Retinal pigment epithelial cell (primary cell): ENCODE results near the gene PCDH12.

Experiments used
- DNase-seq: peaks from one replicate; pipeline ENCODE4 v3.0.0-alpha.2; 2010; ENCODE audit warnings: low read depth
- H3K4me3 ChIP-seq: 2 replicates; pipeline ENCODE4 v1.5.1; 2011; ENCODE audit warnings: mild to moderate bottlenecking, low read length, control low read depth, moderate library complexity
- TF ChIP-seq, protein P1 (sequence below): conservative IDR thresholded peaks from 2 replicates; pipeline ENCODE4 v1.5.1; 2011; ENCODE audit warnings: low read depth, low read length, control low read depth, inconsistent platforms

The PCDH12 gene

GRCh38 chr5:141949511-141949910, 8.5 kb downstream of the PCDH12 start:
- H3K4me3 ChIP-seq: no peak overlapping the region
- no peak for DNase-seq
- TF ChIP-seq, protein P1, sequence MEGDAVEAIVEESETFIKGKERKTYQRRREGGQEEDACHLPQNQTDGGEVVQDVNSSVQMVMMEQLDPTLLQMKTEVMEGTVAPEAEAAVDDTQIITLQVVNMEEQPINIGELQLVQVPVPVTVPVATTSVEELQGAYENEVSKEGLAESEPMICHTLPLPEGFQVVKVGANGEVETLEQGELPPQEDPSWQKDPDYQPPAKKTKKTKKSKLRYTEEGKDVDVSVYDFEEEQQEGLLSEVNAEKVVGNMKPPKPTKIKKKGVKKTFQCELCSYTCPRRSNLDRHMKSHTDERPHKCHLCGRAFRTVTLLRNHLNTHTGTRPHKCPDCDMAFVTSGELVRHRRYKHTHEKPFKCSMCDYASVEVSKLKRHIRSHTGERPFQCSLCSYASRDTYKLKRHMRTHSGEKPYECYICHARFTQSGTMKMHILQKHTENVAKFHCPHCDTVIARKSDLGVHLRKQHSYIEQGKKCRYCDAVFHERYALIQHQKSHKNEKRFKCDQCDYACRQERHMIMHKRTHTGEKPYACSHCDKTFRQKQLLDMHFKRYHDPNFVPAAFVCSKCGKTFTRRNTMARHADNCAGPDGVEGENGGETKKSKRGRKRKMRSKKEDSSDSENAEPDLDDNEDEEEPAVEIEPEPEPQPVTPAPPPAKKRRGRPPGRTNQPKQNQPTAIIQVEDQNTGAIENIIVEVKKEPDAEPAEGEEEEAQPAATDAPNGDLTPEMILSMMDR: no peak

DNA sequence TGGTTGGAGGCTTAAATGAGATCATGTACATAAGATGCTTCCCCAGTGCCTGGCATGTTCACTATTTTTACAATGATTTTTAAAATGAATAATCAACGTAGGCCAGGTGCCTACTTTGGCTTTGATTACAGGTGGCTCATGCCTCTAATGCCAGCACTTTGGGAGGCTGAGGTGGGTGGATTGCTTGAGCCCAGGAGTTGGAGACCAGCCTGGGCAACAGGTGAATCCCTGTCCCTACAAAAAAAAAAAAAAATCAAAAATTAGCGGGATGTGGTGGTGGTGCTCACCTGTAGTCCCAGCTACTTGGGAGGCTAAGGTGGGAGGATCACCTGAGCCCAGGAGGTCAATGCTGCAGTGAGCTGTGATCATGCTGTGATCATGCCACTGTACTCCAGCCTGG, 9.2 kb downstream of the PCDH12 start:
- H3K4me3 ChIP-seq: no peak overlapping the region
- no peak for DNase-seq
- TF ChIP-seq, protein P1: no peak

DNA sequence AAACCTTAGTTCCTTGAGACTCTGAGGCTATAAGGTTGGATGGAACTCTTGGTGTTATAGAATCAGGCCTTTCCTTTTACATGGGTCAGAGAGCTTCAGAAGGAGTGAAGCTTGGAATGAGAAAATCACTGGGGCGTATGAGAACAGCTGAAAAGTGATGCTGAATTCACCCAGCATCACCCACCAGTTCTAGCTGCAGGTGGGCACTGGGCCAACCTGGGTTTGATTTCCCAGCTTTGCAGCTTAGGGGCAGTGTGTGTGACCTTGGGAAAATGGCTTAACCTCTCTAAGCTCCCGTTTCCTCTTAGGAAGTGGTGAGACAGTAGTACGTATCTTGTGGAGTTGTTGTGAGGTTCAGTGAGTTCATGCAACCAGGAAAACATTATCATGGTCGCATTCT, 10.7 kb downstream of the PCDH12 start:
- TF ChIP-seq, protein P1: no peak
- no peak for DNase-seq
- no peak overlapping the region for H3K4me3 ChIP-seq

- TF ChIP-seq, protein P1: no peak
- no peak overlapping the region for H3K4me3 ChIP-seq
- DNase-seq: no peak
Observed at GRCh38 chr5:141945511-141946051, 12.4 kb downstream of the PCDH12 start.

- no peak overlapping the region for H3K4me3 ChIP-seq
- no peak for DNase-seq
- TF ChIP-seq, protein P1: no peak
Observed at GRCh38 chr5:141944076-141944475, 13.9 kb downstream of the PCDH12 start.

DNA sequence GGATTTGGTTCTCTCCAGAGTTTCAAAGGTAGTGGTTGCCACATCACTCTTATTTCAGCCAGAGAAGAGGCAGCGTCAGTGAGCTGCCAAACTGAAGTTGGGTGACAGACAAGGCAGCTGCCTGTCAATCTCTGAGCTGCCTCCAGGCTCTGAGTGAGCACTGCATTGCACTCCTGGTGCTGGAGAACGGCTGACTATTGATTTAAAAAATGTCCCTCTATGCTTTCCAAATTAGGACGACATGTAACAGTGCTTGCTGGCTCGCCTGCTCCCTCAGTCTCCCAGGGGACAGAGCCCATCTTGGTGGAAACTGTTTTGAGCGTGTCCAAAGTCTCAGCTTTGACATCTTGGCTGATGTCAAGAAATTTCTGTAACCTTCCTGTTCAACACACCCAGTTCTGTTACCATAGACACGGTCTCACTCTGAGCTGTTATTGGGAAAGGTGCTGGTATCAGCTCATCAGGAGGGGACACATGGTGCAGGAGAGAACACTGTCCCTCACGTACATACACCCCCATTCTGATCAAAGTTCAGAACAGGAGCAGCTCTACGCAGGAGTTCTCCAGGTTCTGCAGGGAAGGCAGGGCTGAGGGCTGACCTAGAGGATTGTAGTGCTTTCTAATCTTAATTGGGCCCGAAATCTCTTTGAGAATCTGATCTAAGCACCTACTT, 15.7 kb downstream of the PCDH12 start:
- H3K4me3 ChIP-seq: no peak overlapping the region
- TF ChIP-seq, protein P1: no peak
- no peak for DNase-seq

DNA sequence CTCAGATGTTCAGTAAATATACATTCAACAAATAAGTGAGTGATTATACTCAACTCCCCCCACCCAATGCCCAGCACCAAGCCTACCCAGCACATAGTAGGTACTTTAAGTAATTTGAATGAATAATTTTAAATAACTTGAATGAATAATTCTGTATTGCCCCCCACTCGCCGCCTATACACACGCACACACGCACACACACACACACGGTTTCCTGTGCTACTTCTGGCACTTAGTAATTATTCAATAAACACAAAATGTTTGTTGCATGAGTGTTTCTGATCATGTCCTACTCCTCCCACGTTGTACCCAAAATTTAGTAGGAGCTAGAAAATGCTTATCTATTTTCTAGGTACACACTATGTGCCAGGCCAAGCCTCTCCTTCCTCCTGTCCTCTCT, 16.2 kb downstream of the PCDH12 start:
- TF ChIP-seq, protein P1: no peak
- H3K4me3 ChIP-seq: no peak overlapping the region
- no peak for DNase-seq
